SHP77 treated with DMSO at 0.1 percent for 48 hours (cell line): ENCODE measurements around the gene LINS1.
"Not testable (repeated sequence)": the region's sequence is repeated elsewhere in the genome, so short reads cannot be mapped to it uniquely, and the experiment has no call there.

ENCODE experiments used
- DNase-seq: peaks from one replicate; lab custom pipeline; 2025; lab: John Stamatoyannopoulos, UW

Gene LINS1

GRCh38 chr15:100601163-100601562, 821 bp downstream of the LINS1 start:
- no peak for DNase-seq

GRCh38 chr15:100598655-100599054, 3.3 kb downstream of the LINS1 start:
- DNase-seq = no peak

- DNase-seq = no peak
Observed at GRCh38 chr15:100597862-100598261, 4.1 kb downstream of the LINS1 start.

- no peak for DNase-seq
Observed at GRCh38 chr15:100596792-100597191, 5.2 kb downstream of the LINS1 start.

GRCh38 chr15:100595964-100596363, 6.0 kb downstream of the LINS1 start:
- no peak for DNase-seq

- DNase-seq = no peak
Observed at GRCh38 chr15:100593431-100593830, 8.6 kb downstream of the LINS1 start.

GRCh38 chr15:100592898-100593297, 9.1 kb downstream of the LINS1 start:
- no peak for DNase-seq

GRCh38 chr15:100591835-100592234, 10.1 kb downstream of the LINS1 start:
- no peak for DNase-seq

GRCh38 chr15:100591163-100591562, 10.8 kb downstream of the LINS1 start:
- not testable (repeated sequence) for DNase-seq

GRCh38 chr15:100588638-100589242, 13.2 kb downstream of the LINS1 start:
- DNase-seq = no peak

- no peak for DNase-seq
Observed at GRCh38 chr15:100580414-100580813, 21.6 kb downstream of the LINS1 start.

- DNase-seq = no peak
Observed at GRCh38 chr15:100573526-100573925, 28.5 kb downstream of the LINS1 start.

GRCh38 chr15:100572362-100572983, 29.5 kb downstream of the LINS1 start:
- no peak for DNase-seq

GRCh38 chr15:100571592-100572167, 30.3 kb downstream of the LINS1 start:
- DNase-seq = no peak

- no peak for DNase-seq
Observed at GRCh38 chr15:100570735-100571313, 31.2 kb downstream of the LINS1 start.

- no peak for DNase-seq
Observed at GRCh38 chr15:100570275-100570674, 31.7 kb downstream of the LINS1 start.

GRCh38 chr15:100569391-100569790, 32.6 kb downstream of the LINS1 start:
- no peak for DNase-seq

- no peak for DNase-seq
Observed at GRCh38 chr15:100566850-100567628, 34.9 kb downstream of the LINS1 start.

- DNase-seq = no peak
Observed at GRCh38 chr15:100565591-100565990, 36.4 kb downstream of the LINS1 start.

- no peak for DNase-seq
Observed at GRCh38 chr15:100560323-100560722, 41.7 kb downstream of the LINS1 start.

- DNase-seq = no peak
Observed at GRCh38 chr15:100559330-100559729, 42.7 kb downstream of the LINS1 start.

GRCh38 chr15:100558771-100559254, 43.2 kb downstream of the LINS1 start:
- no peak for DNase-seq
